Loucy (cell line): Measurements from ENCODE around the gene TRPV4.

Source experiments
- H2AFZ ChIP-seq: fragments of 200-600 bp; sonication (generic); 2 replicates; pipeline ENCODE4 v1.6.0; 2016; ENCODE audit warnings: antibody characterized with exemption, mild to moderate bottlenecking, low read length, moderate library complexity
- H3F3A ChIP-seq: fragments of 200-600 bp; 2 replicates; pipeline ENCODE4 v1.6.0; 2016; ENCODE audit warnings: antibody characterized with exemption, low read depth, mild to moderate bottlenecking
- H3K27me3 ChIP-seq: fragments of 200-600 bp; sonication (generic); 2 replicates; pipeline ENCODE4 v1.6.1; 2014; ENCODE audit warnings: low read length, mild to moderate bottlenecking; ENCODE audit not compliant: insufficient read depth, poor library complexity, severe bottlenecking
- H3K36me3 ChIP-seq: fragments of 200-600 bp; sonication (generic); 2 replicates; pipeline ENCODE4 v1.6.1; 2016; ENCODE audit warnings: low read length; ENCODE audit not compliant: insufficient read depth
- H3K4me1 ChIP-seq: fragments of 200-600 bp; sonication (generic); 2 replicates; pipeline ENCODE4 v1.5.1; 2014; ENCODE audit warnings: low read length, mild to moderate bottlenecking; ENCODE audit not compliant: insufficient read depth, poor library complexity, severe bottlenecking
- H3K4me2 ChIP-seq: fragments of 200-600 bp; sonication (generic); 2 replicates; pipeline ENCODE4 v1.6.0; 2014; ENCODE audit warnings: antibody characterized with exemption, low read length, low read depth, mild to moderate bottlenecking; ENCODE audit not compliant: poor library complexity, severe bottlenecking
- H3K4me3 ChIP-seq: fragments of 200-600 bp; sonication (generic); 2 replicates; pipeline ENCODE4 v1.5.1; 2014; ENCODE audit warnings: low read length, mild to moderate bottlenecking, mixed read lengths; ENCODE audit not compliant: poor library complexity, severe bottlenecking
- H3K79me2 ChIP-seq: fragments of 200-600 bp; sonication (generic); 2 replicates; pipeline ENCODE4 v1.6.1; 2014; ENCODE audit warnings: low read length; ENCODE audit not compliant: insufficient read depth
- H3K9ac ChIP-seq: fragments of 200-600 bp; sonication (generic); 2 replicates; pipeline ENCODE4 v1.6.0; 2014; ENCODE audit warnings: mild to moderate bottlenecking, low read depth, low read length, moderate library complexity; ENCODE audit not compliant: poor library complexity, severe bottlenecking
- H3K9me2 ChIP-seq: fragments of 200-600 bp; sonication (generic); replicated peaks from 2 replicates; pipeline ENCODE4 v1.6.1; 2016; ENCODE audit warnings: low read depth, low read length, mixed read lengths
- H3K9me3 ChIP-seq: fragments of 200-600 bp; sonication (generic); 2 replicates; pipeline ENCODE4 v1.6.1; 2014; ENCODE audit warnings: mild to moderate bottlenecking, antibody characterized with exemption, low read length, low read depth; ENCODE audit not compliant: insufficient read depth
- H4K20me1 ChIP-seq: fragments of 200-600 bp; sonication (generic); 2 replicates; pipeline ENCODE4 v1.6.0; 2014; ENCODE audit warnings: antibody characterized with exemption, low read length, mild to moderate bottlenecking; ENCODE audit not compliant: insufficient read depth, poor library complexity, severe bottlenecking
- CTCF ChIP-seq: fragments of 200-600 bp; sonication (generic); conservative IDR thresholded peaks from 2 replicates; pipeline ENCODE4 v1.5.1; 2014; ENCODE audit warnings: mild to moderate bottlenecking, antibody characterized with exemption, low read length
- EZH2phosphoT487 ChIP-seq: fragments of 200-600 bp; IDR thresholded peaks from 2 replicates; pipeline ENCODE4 v1.6.1; 2018; ENCODE audit warnings: antibody characterized with exemption, mild to moderate bottlenecking, moderate library complexity, borderline replicate concordance

Gene TRPV4

GRCh38 chr12:109753054-109753401 is 80.2 kb downstream of the TRPV4 start:
- H3K9me2 ChIP-seq: no peaks in the 10 kb centered on the region
- H3F3A ChIP-seq: no peaks in the 10 kb centered on the region
- H3K4me3 ChIP-seq: no peak overlapping the region
- H2AFZ ChIP-seq: no peak overlapping the region
- no peaks in the 10 kb centered on the region; the same call in 1 of the 2 replicates for H3K9me3 ChIP-seq
- no peaks in the 10 kb centered on the region for H3K79me2 ChIP-seq
- TF ChIP-seq CTCF (no peak), EZH2phosphoT487 (no peak)
- H3K36me3 ChIP-seq: no peaks in the 10 kb centered on the region
- H3K4me2 ChIP-seq: no peak overlapping the region
- no peak overlapping the region for H3K9ac ChIP-seq
- no peaks in the 10 kb centered on the region for H3K4me1 ChIP-seq
- H4K20me1 ChIP-seq: no peaks in the 10 kb centered on the region
- H3K27me3 ChIP-seq: no peaks in the 10 kb centered on the region

DNA sequence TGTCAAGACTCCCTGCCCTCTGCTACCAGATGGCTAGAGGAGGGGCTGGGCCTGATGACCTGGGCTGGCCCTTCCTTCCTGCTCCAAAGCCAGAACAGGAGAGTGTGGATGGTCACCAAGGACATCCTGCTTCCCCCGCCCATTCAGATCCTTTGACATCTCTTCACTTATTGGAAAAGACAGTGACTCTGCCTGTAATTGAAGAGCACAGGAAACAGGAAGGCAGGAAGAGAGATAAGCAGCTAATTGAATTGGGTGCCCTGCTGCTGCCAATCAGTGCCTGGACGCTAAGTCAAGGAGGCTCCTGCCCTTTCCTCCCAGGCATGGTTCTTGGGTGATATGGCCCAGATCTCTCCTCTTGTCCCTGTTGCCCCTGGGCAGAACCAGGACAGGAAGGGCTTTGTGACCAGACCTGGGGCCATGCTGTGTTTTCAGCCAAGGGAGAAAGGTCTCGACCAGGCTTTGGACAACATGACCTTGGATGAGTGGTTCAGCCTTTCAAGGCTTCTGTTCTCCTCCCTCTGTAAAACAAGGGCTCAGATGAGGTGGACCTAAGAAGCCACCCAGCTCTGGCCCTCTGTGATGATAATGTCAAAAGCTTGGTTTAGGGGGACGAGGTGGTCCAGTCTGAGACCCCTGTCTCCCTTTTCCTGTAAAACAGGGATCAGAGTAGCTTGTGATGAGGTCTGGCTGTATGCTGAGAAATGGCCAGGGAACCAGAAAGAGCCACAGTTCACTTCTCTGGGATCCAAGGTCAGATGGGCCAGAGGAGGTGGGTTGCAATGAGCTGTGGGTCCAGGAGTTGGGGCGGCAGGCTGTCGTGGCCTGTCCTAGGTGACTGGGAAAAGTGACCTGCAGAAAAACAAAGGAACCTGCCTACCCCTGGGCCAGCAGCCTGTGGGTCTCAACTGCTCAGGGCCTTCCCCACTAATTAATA is 80.8 kb downstream of the TRPV4 start:
- Histone ChIP-seq H3K4me3 (no peak overlapping the region), H3K27me3 (no peaks in the 10 kb centered on the region), H3K36me3 (no peaks in the 10 kb centered on the region), H3K79me2 (no peaks in the 10 kb centered on the region), H2AFZ (no peak overlapping the region), H3K4me1 (no peaks in the 10 kb centered on the region), H3K4me2 (no peak overlapping the region), H3K9ac (no peak overlapping the region), H3F3A (0 out of 2 replicates have a peak, but pooled peaks cover 2% of the 10 kb centered on the region), H4K20me1 (no peaks in the 10 kb centered on the region), H3K9me2 (no peaks in the 10 kb centered on the region), H3K9me3 (no peaks in the 10 kb centered on the region; the same call in 1 of the 2 replicates)
- no peak for TF ChIP-seq CTCF
- no peak for TF ChIP-seq EZH2phosphoT487

DNA sequence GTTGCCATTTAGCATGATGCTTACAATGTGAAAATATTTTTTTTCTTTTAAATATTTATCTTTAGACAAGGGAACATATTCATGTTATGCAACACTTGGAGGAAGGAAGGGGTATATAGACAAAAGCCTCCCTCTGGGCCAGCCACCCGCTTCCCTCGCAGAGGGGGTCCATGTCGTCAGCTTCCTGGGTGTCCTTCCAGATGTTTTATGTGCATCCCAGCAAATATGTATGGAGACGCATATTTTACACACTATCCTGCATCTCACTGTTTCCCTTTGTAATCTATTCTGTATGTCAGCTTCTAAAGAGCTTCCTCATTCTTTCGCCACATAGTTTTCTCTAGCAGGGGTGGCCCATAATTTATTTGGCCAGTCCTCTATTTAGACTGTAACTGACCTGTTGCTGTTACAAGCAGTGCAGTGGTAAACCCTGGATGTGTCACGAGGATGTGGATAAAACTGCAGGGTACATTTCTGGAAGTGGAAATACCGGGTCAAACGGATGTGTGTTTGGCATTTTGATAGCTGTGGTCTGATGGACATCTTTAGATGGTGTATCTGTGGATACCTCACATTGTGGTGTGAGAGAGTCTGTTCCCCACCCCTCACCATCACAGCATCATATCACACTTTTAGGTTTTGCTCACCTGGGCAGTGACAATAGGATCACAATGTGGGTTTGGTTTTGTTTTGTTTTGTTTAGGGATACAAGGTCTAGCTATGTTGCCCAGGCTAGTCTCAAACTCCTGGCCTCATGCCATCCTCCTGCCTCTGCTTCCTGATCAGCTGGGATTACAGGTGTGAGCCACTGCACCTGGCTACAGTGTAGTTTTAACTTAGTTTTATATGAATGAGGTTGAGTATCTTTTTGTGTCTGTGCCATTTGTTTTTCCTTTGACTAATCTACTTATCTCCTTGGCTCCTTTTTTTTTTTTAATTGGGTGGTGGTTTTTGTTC is 87.9 kb downstream of the TRPV4 start:
- H3K4me3 ChIP-seq: no peak overlapping the region
- no peaks in the 10 kb centered on the region for H3K9me3 ChIP-seq
- no peaks in the 10 kb centered on the region for H3K79me2 ChIP-seq
- TF ChIP-seq CTCF: no peak
- TF ChIP-seq EZH2phosphoT487: no peak
- no peaks in the 10 kb centered on the region for H3K27me3 ChIP-seq
- no peaks in the 10 kb centered on the region for H3K9me2 ChIP-seq
- H2AFZ ChIP-seq: no peak overlapping the region
- no peaks in the 10 kb centered on the region for H3K4me1 ChIP-seq
- H4K20me1 ChIP-seq: no peaks in the 10 kb centered on the region
- no peak overlapping the region for H3K9ac ChIP-seq
- no peaks in the 10 kb centered on the region for H3K36me3 ChIP-seq
- H3K4me2 ChIP-seq: no peak overlapping the region
- H3F3A ChIP-seq: 0 out of 2 replicates have a peak, but pooled peaks cover 3% of the 10 kb centered on the region
